Endothelial cell of umbilical vein (primary cell): ENCODE data around the gene ZNF652. TPM values are rescaled to one million over a fixed set of nuclear protein-coding genes. Genes with fewer than 3 reads are reported as not detected.

ENCODE experiments used
- BruUV-seq: library from RNA; stranded (reverse); fragments of 400-500 nt; replicated peaks from 2 replicates; lab custom pipeline; 2021; lab: Mats Ljungman, UMichigan
- CTCF ChIA-PET: fragments of 300-600, 350-600 bp; sonication (Branson Sonifier 250); formaldehyde crosslinking; loops from one replicate; lab custom pipeline; 2021; ENCODE audit warnings: antibody characterized with exemption, inconsistent platforms; lab: Charles Lee
- POLR2A ChIA-PET: fragments of 300-600, 350-600 bp; sonication (Branson Sonifier 250); formaldehyde crosslinking; loops from one replicate; lab custom pipeline; 2021; ENCODE audit warnings: antibody characterized with exemption, inconsistent platforms; lab: Charles Lee
- DNase-seq: peaks from one replicate; pipeline ENCODE4 v3.0.0-alpha.2; 2011; ENCODE audit warnings: low read depth, low spot score
- FAIRE-seq: peaks from 2 replicates; lab custom pipeline; 2011; peaks lifted over from hg19 to GRCh38; lab: Jason Lieb, UNC
- H2AFZ ChIP-seq: 2 replicates; pipeline ENCODE4 v1.6.0; 2012; ENCODE audit warnings: low read depth, low read length, control low read depth, inconsistent platforms
- H3K27ac ChIP-seq: 2 replicates; pipeline ENCODE4 v1.5.1; 2011; ENCODE audit warnings: low read depth, mild to moderate bottlenecking, control low read depth, low read length, moderate library complexity; ENCODE audit not compliant: insufficient read depth
- H3K27me3 ChIP-seq, 2 experiments: 2 replicates each; pipeline versions ENCODE4 v1.6.0 to v1.6.1; 2011; ENCODE audit warnings: low read length in 2 of 2, mixed read lengths in 1 of 2; ENCODE audit not compliant: control insufficient read depth in 2 of 2, insufficient read depth in 2 of 2
- H3K36me3 ChIP-seq, 2 experiments: 2 replicates in 1 of 2; 3 replicates in 1 of 2; pipeline ENCODE4 v1.5.1; 2011; ENCODE audit warnings: low read length in 2 of 2, mild to moderate bottlenecking in 1 of 2, moderate library complexity in 1 of 2; ENCODE audit not compliant: control insufficient read depth in 2 of 2, insufficient read depth in 2 of 2; ENCODE audit errors: extremely low read depth in 1 of 2
- H3K4me1 ChIP-seq: 3 replicates; pipeline ENCODE4 v1.5.1; 2011; ENCODE audit warnings: mild to moderate bottlenecking, low read length; ENCODE audit not compliant: control insufficient read depth, insufficient read depth; ENCODE audit errors: extremely low read depth
- H3K4me2 ChIP-seq: 2 replicates; pipeline ENCODE4 v1.6.1; 2011; ENCODE audit warnings: low read length, control low read depth, mixed read lengths; ENCODE audit not compliant: insufficient read depth
- H3K4me3 ChIP-seq, 3 experiments: fragments of 200-600 bp in 1 of 3; sonication (generic), shearing (Covaris generic) in 1 of 3; replicated peaks in 1 of 3; 2 replicates each; pipeline ENCODE4 v1.5.1; 2011 to 2016; ENCODE audit warnings: control low read depth in 3 of 3, low read length in 3 of 3, mild to moderate bottlenecking in 2 of 3, inconsistent platforms in 1 of 3, low read depth in 1 of 3, moderate library complexity in 1 of 3; ENCODE audit not compliant: insufficient read depth in 1 of 3
- H3K79me2 ChIP-seq: 2 replicates; pipeline ENCODE4 v1.6.0; 2012; ENCODE audit warnings: low read length, inconsistent platforms; ENCODE audit not compliant: control insufficient read depth, insufficient read depth
- H3K9ac ChIP-seq: replicated peaks from 2 replicates; pipeline ENCODE3; 2011; ENCODE audit warnings: low read length, control low read depth; ENCODE audit not compliant: insufficient read depth; ENCODE audit errors: extremely low read depth
- H3K9me1 ChIP-seq: replicated peaks from 3 replicates; pipeline ENCODE4 v1.6.0; 2011; ENCODE audit warnings: mild to moderate bottlenecking, low read length; ENCODE audit not compliant: control insufficient read depth, insufficient read depth; ENCODE audit errors: extremely low read depth
- H3K9me3 ChIP-seq: replicated peaks from 2 replicates; pipeline ENCODE4 v1.5.1; 2012; ENCODE audit warnings: low read length, inconsistent platforms; ENCODE audit not compliant: control insufficient read depth, insufficient read depth
- H4K20me1 ChIP-seq: replicated peaks from 2 replicates; pipeline ENCODE3; 2011; ENCODE audit warnings: mild to moderate bottlenecking, low read length; ENCODE audit not compliant: control insufficient read depth, insufficient read depth; ENCODE audit errors: extremely low read depth
- CTCF ChIP-seq, 2 donors: IDR thresholded peaks; 1 replicate in 1 of 2; 2 replicates in 1 of 2; pipeline ENCODE4 v1.5.1; 2011; ENCODE audit warnings: low read length in 2 of 2, mild to moderate bottlenecking in 2 of 2, moderate library complexity in 2 of 2, control low read depth in 1 of 2, inconsistent platforms in 1 of 2, low read depth in 1 of 2; ENCODE audit not compliant: insufficient read depth in 1 of 2; ENCODE audit errors: extremely low read depth in 1 of 2
- FOS ChIP-seq: IDR thresholded peaks from 2 replicates; pipeline ENCODE4 v1.6.1; 2011; ENCODE audit warnings: mild to moderate bottlenecking, low read length, moderate library complexity, borderline replicate concordance; ENCODE audit not compliant: insufficient read depth
- GATA2 ChIP-seq: IDR thresholded peaks from 2 replicates; pipeline ENCODE4 v1.7.0; 2011; ENCODE audit warnings: low read depth, mild to moderate bottlenecking, moderate library complexity, mixed read lengths, low read length; ENCODE audit not compliant: insufficient read length, insufficient read depth
- JUN ChIP-seq: IDR thresholded peaks from 2 replicates; pipeline ENCODE4 v1.6.1; 2011; ENCODE audit warnings: borderline replicate concordance, low read depth; ENCODE audit not compliant: insufficient read length, insufficient read depth
- POLR2AphosphoS5 ChIP-seq: IDR thresholded peaks from 2 replicates; pipeline ENCODE4 v1.6.1; 2012; ENCODE audit warnings: low read depth, mild to moderate bottlenecking, control low read depth, low read length, moderate library complexity; ENCODE audit not compliant: insufficient read depth
- dilution Hi-C: fragments of 300-500 bp; cut with MboI; formaldehyde crosslinking; loops from one replicate; pipeline ENCODE4 v1.15.0; 2019; ENCODE audit warnings: low sequenced_read_pairs; ENCODE audit not compliant: extremely low pct_ligation_motif_present
- intact Hi-C: fragments of 100-400 bp; cut with micrococcal nuclease; formaldehyde crosslinking; loops from one replicate; pipeline ENCODE4 v1.10.0; 2022
- polyA plus RNA-seq, 4 experiments: library from polyadenylated mRNA; depleted of rRNA in 3 of 4; stranded (reverse) in 3 of 4; unstranded in 1 of 4; fragments of >200 nt; gene quantifications; 2 replicates each; pipeline versions ENCODE4 v1.2.1 to v1.2.3, GENCODE V29; 2011 to 2012; ENCODE audit warnings: missing spikeins in 1 of 4
- total RNA-seq: library from RNA; stranded (reverse); gene quantifications from 2 replicates; pipeline ENCODE4 v1.2.3, GENCODE V29; 2021

Gene ZNF652
- total and polyA plus RNA-seq, 2 donors (not counting 3 experiments of a cell fraction or from before 2014, with no cell fraction given), result 6.1 to 18.6 TPM

GRCh38 chr17:49351572-49352140 is 10.4 kb downstream of the ZNF652 start:
- no peak for DNase-seq
- no peak overlapping the region for H3K9ac ChIP-seq
- H2AFZ ChIP-seq, result no peak overlapping the region
- H3K27me3 ChIP-seq, result no peaks in the 10 kb centered on the region
- no peaks in the 10 kb centered on the region for H3K9me3 ChIP-seq
- no peaks in the 10 kb centered on the region for H3K4me1 ChIP-seq
- ChIA-PET POLR2A (no interaction called here), CTCF (interaction anchor here (0.8 to 1.2 kb wide), 2 partner anchors 9 to 16 kb away, joined by 4 to 5 read pairs; no protein-coding TSS in a partner anchor)
- TF ChIP-seq JUN, result no peak
- TF ChIP-seq GATA2, result no peak
- TF ChIP-seq POLR2AphosphoS5, result no peak
- no peak for TF ChIP-seq CTCF (IDR thresholded peaks at IDR 0.05; ENCODE audit: extremely low read depth in 1 of 2, insufficient read depth in 1 of 2, low read depth in 1 of 2, low read length in 2 of 2)
- no peak for TF ChIP-seq FOS
- H3K36me3 ChIP-seq, result no peaks in the 10 kb centered on the region
- intact Hi-C loops (no loop called here), dilution Hi-C loops (no loop called here)
- H3K9me1 ChIP-seq, result no peaks in the 10 kb centered on the region
- no peak overlapping the region for H3K4me3 ChIP-seq
- BruUV-seq, result no TSS peak
- peaks cover 35% of the 10 kb centered on the region for H3K79me2 ChIP-seq
- H3K4me2 ChIP-seq, result no peak overlapping the region
- peaks cover 6% of the 10 kb centered on the region for H4K20me1 ChIP-seq
- no peak overlapping the region for H3K27ac ChIP-seq
- FAIRE-seq, result peak; percentile 57
